Measurements from ENCODE around the gene ZNF362. TPM values are rescaled to one million over a fixed set of nuclear protein-coding genes. Genes with fewer than 3 reads are reported as not detected.

ZNF362 gene
- total and polyA plus RNA-seq, 10 of the 15 experiments (the other 5 are each of a cell fraction or from before 2014, with no cell fraction given) = 0.74 to 22.8 (median 7.4) TPM

- DNase-seq (ENCODE audit: low read depth, low spot score) = no peak
- intact Hi-C loops (cut with micrococcal nuclease; ENCODE audit: unreplicated experiment) (no loop called here), in situ Hi-C loops (cut with MboI) (no loop called here)
- ATAC-seq = no peak
- no peaks in the 10 kb centered on the region for H3K27me3 ChIP-seq (replicated peaks in 1 of 2; ENCODE audit: control insufficient read depth in 2 of 2, insufficient read depth in 2 of 2, low read length in 1 of 2)
- ChIA-PET CTCF (interaction anchor here (0.9 kb wide), 2 partner anchors 9 to 75 kb away, joined by 3 to 4 read pairs; no protein-coding TSS in a partner anchor), SMC1A (ENCODE audit: uncharacterized antibody, unreplicated experiment) (no interaction called here), RAD21 (ENCODE audit: unreplicated experiment) (interaction anchor here (0.5 kb wide), 1 partner anchor 235 kb away, joined by 3 read pairs; no protein-coding TSS in a partner anchor), POLR2A (no interaction called here)
- TF ChIP-seq FOXM1 (IDR thresholded peaks at IDR 0.05; ENCODE audit: low read depth, low read length) (no peak), NFIC (IDR thresholded peaks at IDR 0.05; ENCODE audit: low read depth, low read length) (no peak), FOXK2 (IDR thresholded peaks at IDR 0.05) (no peak), CEBPB (IDR thresholded peaks at IDR 0.05; ENCODE audit: borderline replicate concordance in 1 of 2, low read depth in 2 of 2, low read length in 2 of 2) (no peak), JUND (IDR thresholded peaks at IDR 0.05; ENCODE audit: low read depth, low read length) (no peak), BCL3 (IDR thresholded peaks at IDR 0.05; ENCODE audit: borderline replicate concordance, insufficient read depth, low read depth, low read length, poor library complexity, severe bottlenecking) (no peak), JUNB (IDR thresholded peaks at IDR 0.05) (no peak), ETV6 (conservative IDR thresholded peaks at IDR 0.05 in 1 of 2, IDR thresholded peaks at IDR 0.05 in 1 of 2; ENCODE audit: borderline replicate concordance in 1 of 2, low read depth in 1 of 2) (no peak), POLR2AphosphoS5 (IDR thresholded peaks at IDR 0.05; ENCODE audit: low read length) (no peak), MAX (IDR thresholded peaks at IDR 0.05; ENCODE audit: low read depth, low read length) (no peak), FOS (IDR thresholded peaks at IDR 0.05; ENCODE audit: borderline replicate concordance, extremely low read depth, insufficient read length) (no peak), EP300 (IDR thresholded peaks at IDR 0.05; ENCODE audit: borderline replicate concordance in 1 of 2, control insufficient read depth in 1 of 2, low read depth in 2 of 2, low read length in 2 of 2) (no peak), RELA (IDR thresholded peaks at IDR 0.05; ENCODE audit: borderline replicate concordance, partially characterized antibody) (no peak), IRF4 (IDR thresholded peaks at IDR 0.05; ENCODE audit: low read depth, low read length) (no peak), EED (IDR thresholded peaks at IDR 0.05; ENCODE audit: low read depth) (no peak)
- H2AFZ ChIP-seq (ENCODE audit: control insufficient read depth, low read depth, low read length) = no peak overlapping the region
- 36% methylated on average over 12 of the region's 12 CpGs for WGBS (ENCODE audit: insufficient coverage, insufficient replicate concordance, low lambda C conversion rate, missing lambda C conversion rate)
- FAIRE-seq = no peak
- no peaks in the 10 kb centered on the region; the same call in none of the 3 replicates for H3K9me3 ChIP-seq (replicated peaks; ENCODE audit: control insufficient read depth, insufficient read depth, low read length)
- H3K4me3 ChIP-seq = no peak overlapping the region
- H3K79me2 ChIP-seq (ENCODE audit: control insufficient read depth, insufficient read depth, low read length) = no peaks in the 10 kb centered on the region
- no peak overlapping the region for H3K27ac ChIP-seq (ENCODE audit: control insufficient read depth, insufficient read depth)
- BruUV-seq (replicated peaks) = no TSS peak
- no peaks in the 10 kb centered on the region for H3K36me3 ChIP-seq (ENCODE audit: control insufficient read depth in 2 of 2, insufficient read depth in 2 of 2, low read length in 1 of 2)
- no peak overlapping the region for H3K9ac ChIP-seq (ENCODE audit: control insufficient read depth, insufficient read depth, low read length)
- H4K20me1 ChIP-seq (ENCODE audit: control insufficient read depth, insufficient read depth) = no peaks in the 10 kb centered on the region
- H3K4me2 ChIP-seq (ENCODE audit: control insufficient read depth, insufficient read depth) = no peak overlapping the region
- no peaks in the 10 kb centered on the region for H3K4me1 ChIP-seq (ENCODE audit: control insufficient read depth, insufficient read depth, low read length)
These were observed 35.5 kb upstream of the ZNF362 start for GRCh38 chr1:33220676-33221384.

All from GM12878 (cell line).